Loucy (cell line): ENCODE data around the gene HK1.

Experiments
- H2AFZ ChIP-seq: fragments of 200-600 bp; sonication (generic); 2 replicates; pipeline ENCODE4 v1.6.0; 2016; ENCODE audit warnings: antibody characterized with exemption, mild to moderate bottlenecking, low read length, moderate library complexity
- H3F3A ChIP-seq: fragments of 200-600 bp; 2 replicates; pipeline ENCODE4 v1.6.0; 2016; ENCODE audit warnings: antibody characterized with exemption, low read depth, mild to moderate bottlenecking
- H3K27me3 ChIP-seq: fragments of 200-600 bp; sonication (generic); 2 replicates; pipeline ENCODE4 v1.6.1; 2014; ENCODE audit warnings: low read length, mild to moderate bottlenecking; ENCODE audit not compliant: insufficient read depth, poor library complexity, severe bottlenecking
- H3K36me3 ChIP-seq: fragments of 200-600 bp; sonication (generic); 2 replicates; pipeline ENCODE4 v1.6.1; 2016; ENCODE audit warnings: low read length; ENCODE audit not compliant: insufficient read depth
- H3K4me1 ChIP-seq: fragments of 200-600 bp; sonication (generic); 2 replicates; pipeline ENCODE4 v1.5.1; 2014; ENCODE audit warnings: low read length, mild to moderate bottlenecking; ENCODE audit not compliant: insufficient read depth, poor library complexity, severe bottlenecking
- H3K4me2 ChIP-seq: fragments of 200-600 bp; sonication (generic); 2 replicates; pipeline ENCODE4 v1.6.0; 2014; ENCODE audit warnings: antibody characterized with exemption, low read length, low read depth, mild to moderate bottlenecking; ENCODE audit not compliant: poor library complexity, severe bottlenecking
- H3K4me3 ChIP-seq: fragments of 200-600 bp; sonication (generic); 2 replicates; pipeline ENCODE4 v1.5.1; 2014; ENCODE audit warnings: low read length, mild to moderate bottlenecking, mixed read lengths; ENCODE audit not compliant: poor library complexity, severe bottlenecking
- H3K79me2 ChIP-seq: fragments of 200-600 bp; sonication (generic); 2 replicates; pipeline ENCODE4 v1.6.1; 2014; ENCODE audit warnings: low read length; ENCODE audit not compliant: insufficient read depth
- H3K9ac ChIP-seq: fragments of 200-600 bp; sonication (generic); 2 replicates; pipeline ENCODE4 v1.6.0; 2014; ENCODE audit warnings: mild to moderate bottlenecking, low read depth, low read length, moderate library complexity; ENCODE audit not compliant: poor library complexity, severe bottlenecking
- H3K9me2 ChIP-seq: fragments of 200-600 bp; sonication (generic); replicated peaks from 2 replicates; pipeline ENCODE4 v1.6.1; 2016; ENCODE audit warnings: low read depth, low read length, mixed read lengths
- H3K9me3 ChIP-seq: fragments of 200-600 bp; sonication (generic); 2 replicates; pipeline ENCODE4 v1.6.1; 2014; ENCODE audit warnings: mild to moderate bottlenecking, antibody characterized with exemption, low read length, low read depth; ENCODE audit not compliant: insufficient read depth
- H4K20me1 ChIP-seq: fragments of 200-600 bp; sonication (generic); 2 replicates; pipeline ENCODE4 v1.6.0; 2014; ENCODE audit warnings: antibody characterized with exemption, low read length, mild to moderate bottlenecking; ENCODE audit not compliant: insufficient read depth, poor library complexity, severe bottlenecking
- CTCF ChIP-seq: fragments of 200-600 bp; sonication (generic); conservative IDR thresholded peaks from 2 replicates; pipeline ENCODE4 v1.5.1; 2014; ENCODE audit warnings: mild to moderate bottlenecking, antibody characterized with exemption, low read length
- EZH2phosphoT487 ChIP-seq: fragments of 200-600 bp; IDR thresholded peaks from 2 replicates; pipeline ENCODE4 v1.6.1; 2018; ENCODE audit warnings: antibody characterized with exemption, mild to moderate bottlenecking, moderate library complexity, borderline replicate concordance

The HK1 gene

GRCh38 chr10:69356187-69356586, 77.9 kb downstream of the HK1 start:
- H3K9me3 ChIP-seq = no peaks in the 10 kb centered on the region; the same call in 1 of the 2 replicates
- H3F3A ChIP-seq = no peaks in the 10 kb centered on the region
- peaks cover 12% of the 10 kb centered on the region for H3K4me1 ChIP-seq
- peaks cover 69% of the 10 kb centered on the region; the same call in 1 of the 2 replicates for H3K79me2 ChIP-seq
- H3K27me3 ChIP-seq = no peaks in the 10 kb centered on the region
- no peak overlapping the region for H3K4me3 ChIP-seq
- H3K36me3 ChIP-seq = peaks cover 52% of the 10 kb centered on the region; the same call in 1 of the 2 replicates
- H3K4me2 ChIP-seq = no peak overlapping the region
- H3K9ac ChIP-seq = no peak overlapping the region
- no peaks in the 10 kb centered on the region for H3K9me2 ChIP-seq
- no peak overlapping the region for H2AFZ ChIP-seq
- TF ChIP-seq EZH2phosphoT487 (no peak), CTCF (no peak)
- peaks cover 9% of the 10 kb centered on the region for H4K20me1 ChIP-seq

- Histone ChIP-seq H3K36me3 (peaks cover 56% of the 10 kb centered on the region; the same call in 1 of the 2 replicates), H3K9me2 (no peaks in the 10 kb centered on the region), H2AFZ (no peak overlapping the region), H3K27me3 (no peaks in the 10 kb centered on the region), H3K4me3 (no peak overlapping the region), H3K4me2 (no peak overlapping the region), H3K4me1 (peaks cover 12% of the 10 kb centered on the region), H3F3A (no peaks in the 10 kb centered on the region), H3K79me2 (peaks cover 51% of the 10 kb centered on the region; the same call in 1 of the 2 replicates), H4K20me1 (peaks cover 9% of the 10 kb centered on the region), H3K9me3 (no peaks in the 10 kb centered on the region; the same call in 1 of the 2 replicates), H3K9ac (no peak overlapping the region)
- no peak for TF ChIP-seq CTCF
- no peak for TF ChIP-seq EZH2phosphoT487
Measured at GRCh38 chr10:69358148-69358795, 80.0 kb downstream of the HK1 start.

GRCh38 chr10:69359148-69359547, 80.9 kb downstream of the HK1 start:
- Histone ChIP-seq H4K20me1 (peaks cover 9% of the 10 kb centered on the region), H2AFZ (no peak overlapping the region), H3K9me2 (no peaks in the 10 kb centered on the region), H3K9ac (no peak overlapping the region), H3K27me3 (no peaks in the 10 kb centered on the region), H3K36me3 (peaks cover 56% of the 10 kb centered on the region; the same call in 1 of the 2 replicates), H3K9me3 (no peaks in the 10 kb centered on the region; the same call in 1 of the 2 replicates), H3K79me2 (peaks cover 43% of the 10 kb centered on the region; the same call in 1 of the 2 replicates), H3F3A (no peaks in the 10 kb centered on the region), H3K4me2 (no peak overlapping the region), H3K4me3 (no peak overlapping the region), H3K4me1 (peaks cover 12% of the 10 kb centered on the region)
- TF ChIP-seq EZH2phosphoT487 = no peak
- TF ChIP-seq CTCF = no peak
